ENCODE measurements around the gene TMPRSS3. TPM values are rescaled to one million over a fixed set of nuclear protein-coding genes. Genes with fewer than 3 reads are reported as not detected.

Gene TMPRSS3
- total and polyA plus RNA-seq, 2 of the 13 experiments (the other 11 are each of a cell fraction or from before 2014, with no cell fraction given) = 2.8 to 16.9 TPM

DNA sequence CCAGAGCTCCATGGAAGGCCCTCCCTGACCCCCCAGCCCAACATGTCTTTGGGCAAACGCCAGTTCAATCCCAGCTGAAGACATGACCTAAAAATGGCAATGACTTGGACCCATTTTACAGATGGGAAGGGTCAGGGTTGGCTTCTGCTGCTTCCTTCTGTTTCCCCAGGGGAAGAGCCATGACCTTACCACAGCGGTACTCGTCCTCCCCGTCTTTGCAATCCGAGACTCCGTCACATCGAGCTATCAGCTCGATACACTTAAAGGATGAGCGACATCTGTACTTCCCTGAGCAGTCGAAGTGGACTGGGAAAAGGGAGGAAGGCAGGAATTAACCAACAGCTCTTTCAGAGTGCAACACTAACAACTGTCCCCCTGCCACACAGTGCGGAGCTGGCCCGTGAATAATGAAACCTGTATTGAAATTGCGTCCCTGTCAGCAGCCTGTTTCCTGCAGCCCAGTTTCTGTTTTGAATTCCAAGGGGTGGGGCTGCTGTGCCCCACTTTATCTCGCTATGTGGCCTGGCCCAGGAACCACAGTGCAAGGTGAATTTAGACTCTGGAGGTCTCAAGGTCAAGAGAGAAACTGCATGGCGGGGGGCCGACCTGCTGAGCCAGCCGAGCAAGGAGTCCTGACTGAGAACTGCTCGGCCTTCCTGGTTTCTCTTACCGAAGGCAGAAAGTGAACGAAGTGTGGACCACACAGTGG lies 7.0 kb downstream of the TMPRSS3 start:
- DNase-seq (ENCODE audit: low spot score) (peak; percentile 64), ATAC-seq (peak; percentile 52), FAIRE-seq (no peak)
- H4K20me1 ChIP-seq (ENCODE audit: insufficient read depth, low read length) = no peaks in the 10 kb centered on the region
- ChIA-PET CTCF (ENCODE audit: low intra/inter-chr PET ratio, low total read pairs) (no interaction called here), POLR2A (interaction anchor here (0.9 to 1.4 kb wide), 4 partner anchors 10 to 22 kb away, joined by 3 to 5 read pairs (median 4); partner anchors contain the start of gene TFF1)
- TSS peak; percentile 52 for BruUV-seq (replicated peaks)
- H3K4me2 ChIP-seq (ENCODE audit: low read depth, low read length) = peak overlapping the region; percentile 84
- no peaks in the 10 kb centered on the region for H3K36me3 ChIP-seq (replicated peaks in 1 of 2; ENCODE audit: control insufficient read depth in 1 of 2, insufficient read depth in 2 of 2, low read length in 2 of 2)
- 46% methylated on average over 18 of the region's 20 CpGs for WGBS (ENCODE audit: low lambda C conversion rate)
- peak overlapping the region; percentile 57 for H3K9ac ChIP-seq (ENCODE audit: insufficient read depth, low read depth, low read length)
- H3K4me3 ChIP-seq (replicated peaks in 1 of 3; ENCODE audit: insufficient read depth in 1 of 3, low read depth in 2 of 3, low read length in 3 of 3) = peak overlapping the region; percentile 11 to 55 (median 41); a peak in 5 of 6 replicates
- intact Hi-C loops (cut with micrococcal nuclease; ENCODE audit: unreplicated experiment) (no loop called here), in situ Hi-C loops (cut with HindIII; ENCODE audit: extremely low pct_ligation_motif_present, low pct_unique_long_range_greater_than_20kb) (no loop called here)
- H3K27ac ChIP-seq (ENCODE audit: extremely low read length, insufficient read depth, low read length) = peak overlapping the region; percentile 74
- H3K9me3 ChIP-seq (ENCODE audit: low read length) = no peaks in the 10 kb centered on the region
- peaks cover 99% of the 10 kb centered on the region for H3K4me1 ChIP-seq (ENCODE audit: insufficient read depth, low read length)
- no peaks in the 10 kb centered on the region for H3K27me3 ChIP-seq (ENCODE audit: control insufficient read depth in 1 of 2, insufficient read depth in 2 of 2, low read length in 2 of 2)
- no peak overlapping the region for H2AFZ ChIP-seq (ENCODE audit: low read length)
- H3K79me2 ChIP-seq (ENCODE audit: insufficient read depth, low read length) = no peaks in the 10 kb centered on the region
- TF ChIP-seq SMARCE1 (IDR thresholded peaks at IDR 0.05; ENCODE audit: borderline replicate concordance) (no peak), ZNF496 (CRISPR knock-in tag; IDR thresholded peaks at IDR 0.05; ENCODE audit: insufficient replicate concordance) (no peak), ZNF503 (CRISPR knock-in tag; IDR thresholded peaks at IDR 0.05) (0 out of 2 replicates have a peak, but pooled peaks have one; percentile 18), ZNF788 (CRISPR knock-in tag; IDR thresholded peaks at IDR 0.05; ENCODE audit: borderline replicate concordance) (peak; percentile 5; the same call in 1 of the 2 replicates), HDAC1 (CRISPR knock-in tag; IDR thresholded peaks at IDR 0.05) (peak; percentile 77), JUN (CRISPR knock-in tag; IDR thresholded peaks at IDR 0.05) (no peak), GABPB1 (CRISPR knock-in tag; IDR thresholded peaks at IDR 0.05) (0 out of 2 replicates have a peak, but pooled peaks have one; percentile 12), ZNF597 (CRISPR knock-in tag; IDR thresholded peaks at IDR 0.05) (no peak), ZBTB38 (CRISPR knock-in tag; IDR thresholded peaks at IDR 0.05) (peak; percentile 71)
- TF ChIP-seq, protein P1, sequence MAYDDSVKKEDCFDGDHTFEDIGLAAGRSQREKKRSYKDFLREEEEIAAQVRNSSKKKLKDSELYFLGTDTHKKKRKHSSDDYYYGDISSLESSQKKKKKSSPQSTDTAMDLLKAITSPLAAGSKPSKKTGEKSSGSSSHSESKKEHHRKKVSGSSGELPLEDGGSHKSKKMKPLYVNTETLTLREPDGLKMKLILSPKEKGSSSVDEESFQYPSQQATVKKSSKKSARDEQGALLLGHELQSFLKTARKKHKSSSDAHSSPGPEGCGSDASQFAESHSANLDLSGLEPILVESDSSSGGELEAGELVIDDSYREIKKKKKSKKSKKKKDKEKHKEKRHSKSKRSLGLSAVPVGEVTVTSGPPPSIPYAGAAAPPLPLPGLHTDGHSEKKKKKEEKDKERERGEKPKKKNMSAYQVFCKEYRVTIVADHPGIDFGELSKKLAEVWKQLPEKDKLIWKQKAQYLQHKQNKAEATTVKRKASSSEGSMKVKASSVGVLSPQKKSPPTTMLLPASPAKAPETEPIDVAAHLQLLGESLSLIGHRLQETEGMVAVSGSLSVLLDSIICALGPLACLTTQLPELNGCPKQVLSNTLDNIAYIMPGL (CRISPR knock-in tag; IDR thresholded peaks at IDR 0.05; ENCODE audit: borderline replicate concordance in 1 of 2, low read depth in 1 of 2) = 0 out of 4 replicates have a peak, but pooled peaks of 1 of the 2 experiments have one; percentile 7
- TF ChIP-seq, protein P2, sequence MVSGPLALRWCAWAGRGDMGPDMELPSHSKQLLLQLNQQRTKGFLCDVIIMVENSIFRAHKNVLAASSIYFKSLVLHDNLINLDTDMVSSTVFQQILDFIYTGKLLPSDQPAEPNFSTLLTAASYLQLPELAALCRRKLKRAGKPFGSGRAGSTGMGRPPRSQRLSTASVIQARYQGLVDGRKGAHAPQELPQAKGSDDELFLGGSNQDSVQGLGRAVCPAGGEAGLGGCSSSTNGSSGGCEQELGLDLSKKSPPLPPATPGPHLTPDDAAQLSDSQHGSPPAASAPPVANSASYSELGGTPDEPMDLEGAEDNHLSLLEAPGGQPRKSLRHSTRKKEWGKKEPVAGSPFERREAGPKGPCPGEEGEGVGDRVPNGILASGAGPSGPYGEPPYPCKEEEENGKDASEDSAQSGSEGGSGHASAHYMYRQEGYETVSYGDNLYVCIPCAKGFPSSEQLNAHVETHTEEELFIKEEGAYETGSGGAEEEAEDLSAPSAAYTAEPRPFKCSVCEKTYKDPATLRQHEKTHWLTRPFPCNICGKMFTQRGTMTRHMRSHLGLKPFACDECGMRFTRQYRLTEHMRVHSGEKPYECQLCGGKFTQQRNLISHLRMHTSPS (CRISPR knock-in tag; IDR thresholded peaks at IDR 0.05; ENCODE audit: low read depth) = peak; percentile 20; the same call in 1 of the 2 replicates
- TF ChIP-seq, protein P3, sequence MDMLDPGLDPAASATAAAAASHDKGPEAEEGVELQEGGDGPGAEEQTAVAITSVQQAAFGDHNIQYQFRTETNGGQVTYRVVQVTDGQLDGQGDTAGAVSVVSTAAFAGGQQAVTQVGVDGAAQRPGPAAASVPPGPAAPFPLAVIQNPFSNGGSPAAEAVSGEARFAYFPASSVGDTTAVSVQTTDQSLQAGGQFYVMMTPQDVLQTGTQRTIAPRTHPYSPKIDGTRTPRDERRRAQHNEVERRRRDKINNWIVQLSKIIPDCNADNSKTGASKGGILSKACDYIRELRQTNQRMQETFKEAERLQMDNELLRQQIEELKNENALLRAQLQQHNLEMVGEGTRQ (IDR thresholded peaks at IDR 0.05; ENCODE audit: low read depth, low read length) = no peak
- TF ChIP-seq, protein P3 (CRISPR knock-in tag; IDR thresholded peaks at IDR 0.05; ENCODE audit: borderline replicate concordance) = no peak

Measured in HepG2 (cell line).